HEK293 (cell line): ENCODE measurements around the gene TNFRSF1A.
A peak's percentile ranks its signal among the peaks of the same experiment; 100 is the strongest.

Experiments
- BCL11B ChIP-seq: fragments of 450-650 bp; formaldehyde crosslinking; IDR thresholded peaks from 2 replicates; pipeline ENCODE4 v1.5.1; 2016; ENCODE audit warnings: low read depth, missing biosample characterization, missing genetic modification characterization
- GLIS1 ChIP-seq: fragments of 450-650 bp; formaldehyde crosslinking; IDR thresholded peaks from 2 replicates; pipeline ENCODE4 v1.5.1; 2016; ENCODE audit warnings: missing biosample characterization, missing genetic modification characterization
- MYNN ChIP-seq: fragments of 450-650 bp; formaldehyde crosslinking; IDR thresholded peaks from 2 replicates; pipeline ENCODE4 v1.5.1; 2016; ENCODE audit warnings: missing biosample characterization, missing genetic modification characterization, borderline replicate concordance
- MZF1 ChIP-seq: fragments of 450-650 bp; formaldehyde crosslinking; IDR thresholded peaks from 2 replicates; pipeline ENCODE4 v1.5.1; 2017; ENCODE audit warnings: missing biosample characterization, missing genetic modification characterization, borderline replicate concordance
- SP2 ChIP-seq: fragments of 450-650 bp; formaldehyde crosslinking; IDR thresholded peaks from 2 replicates; pipeline ENCODE4 v1.5.1; 2016; ENCODE audit warnings: missing biosample characterization, missing genetic modification characterization
- SP3 ChIP-seq: fragments of 450-650 bp; formaldehyde crosslinking; IDR thresholded peaks from 2 replicates; pipeline ENCODE4 v1.5.1; 2016; ENCODE audit warnings: missing biosample characterization, missing genetic modification characterization
- TRIM28 ChIP-seq: IDR thresholded peaks from 2 replicates; pipeline ENCODE4 v1.6.1; 2011; ENCODE audit warnings: low read length, control low read depth, borderline replicate concordance
- WT1 ChIP-seq: fragments of 450-650 bp; formaldehyde crosslinking; IDR thresholded peaks from 2 replicates; pipeline ENCODE4 v1.5.1; 2016; ENCODE audit warnings: missing biosample characterization, missing genetic modification characterization
- ZBTB20 ChIP-seq: fragments of 450-650 bp; formaldehyde crosslinking; IDR thresholded peaks from 2 replicates; pipeline ENCODE4 v1.5.1; 2016; ENCODE audit warnings: missing biosample characterization, missing genetic modification characterization
- ZBTB21 ChIP-seq: fragments of 450-650 bp; formaldehyde crosslinking; IDR thresholded peaks from 2 replicates; pipeline ENCODE4 v1.5.1; 2017; ENCODE audit warnings: missing biosample characterization, missing genetic modification characterization
- ZBTB26 ChIP-seq: fragments of 450-650 bp; formaldehyde crosslinking; optimal IDR thresholded peaks from 2 replicates; pipeline ENCODE3; 2016; ENCODE audit warnings: missing biosample characterization, mild to moderate bottlenecking, missing genetic modification characterization
- ZNF157 ChIP-seq: fragments of 450-650 bp; formaldehyde crosslinking; IDR thresholded peaks from 2 replicates; pipeline ENCODE4 v1.5.1; 2016; ENCODE audit warnings: missing biosample characterization, missing genetic modification characterization
- ZNF2 ChIP-seq: fragments of 450-650 bp; formaldehyde crosslinking; IDR thresholded peaks from 2 replicates; pipeline ENCODE4 v1.5.1; 2016; ENCODE audit warnings: missing biosample characterization, missing genetic modification characterization
- ZNF202 ChIP-seq: fragments of 450-650 bp; formaldehyde crosslinking; IDR thresholded peaks from 2 replicates; pipeline ENCODE4 v1.5.1; 2016; ENCODE audit warnings: missing biosample characterization, missing genetic modification characterization, borderline replicate concordance
- ZNF239 ChIP-seq: fragments of 450-650 bp; formaldehyde crosslinking; IDR thresholded peaks from 2 replicates; pipeline ENCODE4 v1.5.1; 2016; ENCODE audit warnings: missing biosample characterization, missing genetic modification characterization
- ZNF280C ChIP-seq: fragments of 450-650 bp; formaldehyde crosslinking; IDR thresholded peaks from 2 replicates; pipeline ENCODE4 v1.5.1; 2016; ENCODE audit warnings: missing biosample characterization, missing genetic modification characterization
- ZNF302 ChIP-seq: fragments of 450-650 bp; formaldehyde crosslinking; IDR thresholded peaks from 2 replicates; pipeline ENCODE4 v1.5.1; 2016; ENCODE audit warnings: missing biosample characterization, missing genetic modification characterization, low read depth
- ZNF311 ChIP-seq: fragments of 450-650 bp; formaldehyde crosslinking; IDR thresholded peaks from 2 replicates; pipeline ENCODE4 v1.5.1; 2017; ENCODE audit warnings: missing biosample characterization, missing genetic modification characterization, borderline replicate concordance
- ZNF398 ChIP-seq: fragments of 450-650 bp; formaldehyde crosslinking; IDR thresholded peaks from 2 replicates; pipeline ENCODE4 v1.5.1; 2017; ENCODE audit warnings: missing biosample characterization, missing genetic modification characterization
- ZNF416 ChIP-seq: fragments of 450-650 bp; formaldehyde crosslinking; IDR thresholded peaks from 2 replicates; pipeline ENCODE4 v1.5.1; 2016; ENCODE audit warnings: missing biosample characterization, missing genetic modification characterization
- ZNF530 ChIP-seq: fragments of 450-650 bp; formaldehyde crosslinking; IDR thresholded peaks from 2 replicates; pipeline ENCODE4 v1.5.1; 2016; ENCODE audit warnings: low read depth, missing biosample characterization, missing genetic modification characterization
- ZNF658 ChIP-seq: fragments of 450-650 bp; formaldehyde crosslinking; IDR thresholded peaks from 2 replicates; pipeline ENCODE4; 2016; ENCODE audit warnings: missing biosample characterization, missing genetic modification characterization
- ZNF670 ChIP-seq: fragments of 450-650 bp; formaldehyde crosslinking; IDR thresholded peaks from 2 replicates; pipeline ENCODE4 v1.5.1; 2016; ENCODE audit warnings: missing biosample characterization, missing genetic modification characterization, low read depth
- ZNF701 ChIP-seq: fragments of 450-650 bp; formaldehyde crosslinking; IDR thresholded peaks from 2 replicates; pipeline ENCODE4 v1.5.1; 2016; ENCODE audit warnings: missing biosample characterization, missing genetic modification characterization
- ZNF776 ChIP-seq: fragments of 450-650 bp; formaldehyde crosslinking; IDR thresholded peaks from 2 replicates; pipeline ENCODE4 v1.5.0; 2017; ENCODE audit warnings: missing biosample characterization, missing genetic modification characterization, borderline replicate concordance
- ZNF837 ChIP-seq: fragments of 450-650 bp; formaldehyde crosslinking; IDR thresholded peaks from 2 replicates; pipeline ENCODE4 v1.5.1; 2016; ENCODE audit warnings: missing biosample characterization, missing genetic modification characterization
- ZSCAN16 ChIP-seq: fragments of 450-650 bp; formaldehyde crosslinking; IDR thresholded peaks from 2 replicates; pipeline ENCODE4 v1.5.1; 2016; ENCODE audit warnings: missing biosample characterization, missing genetic modification characterization

Gene TNFRSF1A

GRCh38 chr12:6372403-6373003 is 30.6 kb upstream of the TNFRSF1A start (continued):
- TF ChIP-seq ZSCAN16 (tag by site-specific recombination): no peak
- TF ChIP-seq ZNF239 (tag by site-specific recombination): no peak
- TF ChIP-seq MZF1: peak; percentile 30; the same call in 1 of the 2 replicates
- TF ChIP-seq MYNN (tag by site-specific recombination): no peak
- no peak for TF ChIP-seq ZNF776 (tag by site-specific recombination)
- TF ChIP-seq GLIS1 (tag by site-specific recombination): 0 out of 2 replicates have a peak, but pooled peaks have one; percentile 34
- no peak for TF ChIP-seq ZNF311
- peak; percentile 79 for TF ChIP-seq WT1 (tag by site-specific recombination)
- TF ChIP-seq ZNF202 (tag by site-specific recombination): no peak
- TF ChIP-seq ZBTB26 (tag by site-specific recombination): no peak
- no peak for TF ChIP-seq ZNF701 (tag by site-specific recombination)
- no peak for TF ChIP-seq BCL11B (tag by site-specific recombination)
- peak; percentile 47 for TF ChIP-seq ZNF398 (tag by site-specific recombination)
- no peak for TF ChIP-seq ZNF416 (tag by site-specific recombination)
- TF ChIP-seq ZNF302: no peak
- peak; percentile 19; the same call in 1 of the 2 replicates for TF ChIP-seq TRIM28
- no peak for TF ChIP-seq ZNF670
- no peak for TF ChIP-seq ZNF837
- TF ChIP-seq ZNF658 (tag by site-specific recombination): no peak
- TF ChIP-seq ZNF280C (tag by site-specific recombination): no peak
- peak; percentile 22; the same call in 1 of the 2 replicates for TF ChIP-seq ZBTB20 (tag by site-specific recombination)
- peak; percentile 63 for TF ChIP-seq SP3 (tag by site-specific recombination)
- TF ChIP-seq ZNF157 (tag by site-specific recombination): no peak
- no peak for TF ChIP-seq ZNF530 (tag by site-specific recombination)
- TF ChIP-seq ZNF2 (tag by site-specific recombination): no peak
- peak; percentile 58; the same call in 1 of the 2 replicates for TF ChIP-seq SP2 (tag by site-specific recombination)
- TF ChIP-seq ZBTB21: 0 out of 2 replicates have a peak, but pooled peaks have one; percentile 15
